ENCODE measurements around the gene MCM5. TPM values are rescaled to one million over a fixed set of nuclear protein-coding genes. Genes with fewer than 3 reads are reported as not detected.
"Not testable (repeated sequence)": the region's sequence is repeated elsewhere in the genome, so short reads cannot be mapped to it uniquely, and the experiment has no call there.

MCM5 gene
- total and polyA plus RNA-seq, 2 experiments from 2014 or later, result 288 to 325 TPM

- Mint-ChIP-seq H3K36me3 (ENCODE audit: low read depth) (peaks cover 21% of the 10 kb centered on the region), H3K4me3 (no peak overlapping the region), H3K27ac (no peak overlapping the region), H3K9me3 (peaks cover 16% of the 10 kb centered on the region), H3K4me1 (peaks cover 10% of the 10 kb centered on the region), H3K27me3 (ENCODE audit: insufficient read depth, low read depth, poor library complexity) (peaks cover 2% of the 10 kb centered on the region)
- no peaks in the 10 kb centered on the region for H3K27me3 ChIP-seq (ENCODE audit: insufficient read depth)
- H3K4me1 ChIP-seq (ENCODE audit: insufficient read depth), result no peaks in the 10 kb centered on the region; the same call in 1 of the 2 replicates
- no peak overlapping the region for H3K4me2 ChIP-seq
- DNase-seq (ENCODE audit: low spot score), result peak; percentile 36
- 0 out of 2 replicates have a peak, but pooled peaks cover 2% of the 10 kb centered on the region for H3F3A ChIP-seq (replicated peaks; ENCODE audit: low read depth)
- no peak overlapping the region for H3K27ac ChIP-seq (ENCODE audit: low read depth)
- no peak for TF ChIP-seq EZH2phosphoT487 (IDR thresholded peaks at IDR 0.05; ENCODE audit: unreplicated experiment)
- TF ChIP-seq CTCF (conservative IDR thresholded peaks at IDR 0.05; ENCODE audit: low read depth in 2 of 2), result peak; percentile 37 to 38; a peak in 3 of 4 replicates
- no peaks in the 10 kb centered on the region for H3K9me2 ChIP-seq (ENCODE audit: insufficient read depth)
- ATAC-seq, result no peak
- 0 out of 2 replicates have a peak, but pooled peaks cover 5% of the 10 kb centered on the region for H3K36me3 ChIP-seq (ENCODE audit: insufficient read depth)
- no peaks in the 10 kb centered on the region for H3K79me2 ChIP-seq (replicated peaks; ENCODE audit: insufficient read depth)
- H2AFZ ChIP-seq, result no peak overlapping the region
- H4K20me1 ChIP-seq (replicated peaks; ENCODE audit: insufficient read depth), result no peaks in the 10 kb centered on the region
- H3K4me3 ChIP-seq, result no peak overlapping the region
Observed at GRCh38 chr22:35470903-35471321, 71.0 kb downstream of the MCM5 start.

GRCh38 chr22:35471566-35471965 is 71.6 kb downstream of the MCM5 start:
- not testable (repeated sequence) for H3K9me2 ChIP-seq (ENCODE audit: insufficient read depth); H3K27ac ChIP-seq (ENCODE audit: low read depth); H3K4me3 Mint-ChIP-seq; H3K36me3 ChIP-seq (ENCODE audit: insufficient read depth); H3K27ac Mint-ChIP-seq; H3K79me2 ChIP-seq (replicated peaks; ENCODE audit: insufficient read depth); H3K27me3 Mint-ChIP-seq (ENCODE audit: insufficient read depth, low read depth, poor library complexity); DNase-seq (ENCODE audit: low spot score); H2AFZ ChIP-seq; H3F3A ChIP-seq (replicated peaks; ENCODE audit: low read depth); H3K4me1 ChIP-seq (ENCODE audit: insufficient read depth); H3K27me3 ChIP-seq (ENCODE audit: insufficient read depth); H3K4me2 ChIP-seq; H4K20me1 ChIP-seq (replicated peaks; ENCODE audit: insufficient read depth); H3K4me3 ChIP-seq; ATAC-seq
- Mint-ChIP-seq H3K4me1 (peaks cover 16% of the 10 kb centered on the region), H3K36me3 (ENCODE audit: low read depth) (peaks cover 21% of the 10 kb centered on the region), H3K9me3 (peaks cover 16% of the 10 kb centered on the region)

GRCh38 chr22:35472488-35472887 is 72.5 kb downstream of the MCM5 start:
- Histone ChIP-seq H2AFZ (no peak overlapping the region), H3K27me3 (ENCODE audit: insufficient read depth) (no peaks in the 10 kb centered on the region), H3K4me3 (no peak overlapping the region), H3K36me3 (ENCODE audit: insufficient read depth) (0 out of 2 replicates have a peak, but pooled peaks cover 5% of the 10 kb centered on the region), H3K79me2 (replicated peaks; ENCODE audit: insufficient read depth) (no peaks in the 10 kb centered on the region), H3K4me2 (no peak overlapping the region), H3K9me2 (ENCODE audit: insufficient read depth) (no peaks in the 10 kb centered on the region), H3K4me1 (ENCODE audit: insufficient read depth) (no peaks in the 10 kb centered on the region; the same call in 1 of the 2 replicates), H4K20me1 (replicated peaks; ENCODE audit: insufficient read depth) (no peaks in the 10 kb centered on the region), H3F3A (replicated peaks; ENCODE audit: low read depth) (0 out of 2 replicates have a peak, but pooled peaks cover 2% of the 10 kb centered on the region), H3K27ac (ENCODE audit: low read depth) (no peak overlapping the region)
- Mint-ChIP-seq H3K27me3 (ENCODE audit: insufficient read depth, low read depth, poor library complexity) (peaks cover 3% of the 10 kb centered on the region), H3K9me3 (peaks cover 16% of the 10 kb centered on the region), H3K4me1 (peaks cover 18% of the 10 kb centered on the region), H3K27ac (no peak overlapping the region), H3K36me3 (ENCODE audit: low read depth) (peaks cover 21% of the 10 kb centered on the region), H3K4me3 (no peak overlapping the region)
- DNase-seq (ENCODE audit: low spot score) (no peak), ATAC-seq (no peak)
- no peak for TF ChIP-seq ZNF114 (CRISPR knock-in tag; IDR thresholded peaks at IDR 0.05)
- TF ChIP-seq EZH2phosphoT487 (IDR thresholded peaks at IDR 0.05; ENCODE audit: unreplicated experiment), result no peak
- TF ChIP-seq CREB1 (CRISPR knock-in tag; IDR thresholded peaks at IDR 0.05; ENCODE audit: low read depth), result no peak
- no peak for TF ChIP-seq ZNF331 (CRISPR knock-in tag; IDR thresholded peaks at IDR 0.05; ENCODE audit: low read depth)
- TF ChIP-seq ZNF462 (CRISPR knock-in tag; IDR thresholded peaks at IDR 0.05), result no peak
- no peak for TF ChIP-seq EZH2 (IDR thresholded peaks at IDR 0.05; ENCODE audit: low read depth, unreplicated experiment)

Measured in GM23338 (cell line).